ENCODE data around the gene NRL.

NRL gene

DNA sequence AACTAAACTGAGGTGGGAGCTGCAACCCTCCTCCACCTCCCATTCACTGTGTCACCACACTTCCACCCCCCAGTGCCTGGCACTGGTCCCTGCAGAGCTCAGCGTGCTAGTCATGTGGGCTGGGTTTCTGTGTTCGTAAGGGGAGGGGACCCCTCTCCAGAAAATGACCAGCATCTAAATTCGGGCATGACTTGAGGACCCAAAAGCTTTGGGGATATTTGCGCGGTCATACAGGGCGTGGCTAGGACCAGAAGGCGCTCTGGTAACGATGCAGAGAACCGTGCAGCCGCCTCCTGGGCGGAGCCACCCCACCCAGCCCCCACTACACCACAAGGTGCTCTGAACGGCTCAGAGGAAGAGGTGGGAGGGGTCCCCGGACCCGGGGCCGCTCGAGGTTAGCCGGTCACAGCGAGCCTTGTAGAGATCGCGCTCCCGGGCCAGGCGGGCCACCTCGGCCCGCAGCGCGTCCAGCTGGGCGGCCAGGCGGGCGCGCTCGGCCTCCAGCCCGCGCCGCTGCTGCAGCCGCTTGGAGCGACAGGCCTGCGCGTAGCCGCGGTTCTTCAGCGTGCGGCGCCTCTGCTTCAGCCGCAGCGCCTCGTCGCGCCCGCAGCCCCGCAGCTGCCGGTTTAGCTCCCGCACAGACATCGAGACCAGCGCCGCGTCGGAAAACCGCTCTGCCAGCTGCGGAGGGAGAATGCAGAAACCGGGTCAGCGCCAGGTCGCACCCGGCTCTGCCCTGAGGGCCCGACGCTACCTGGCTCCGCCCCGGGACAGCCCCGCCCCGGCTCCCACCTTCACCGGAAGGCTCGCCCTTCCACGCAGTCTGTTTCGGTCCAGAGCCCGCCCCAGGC, 33.6 kb downstream of the NRL start:
- Histone ChIP-seq H3K9ac (ENCODE audit: low read depth, low read length) (peak overlapping the region; percentile 79), H3K9me3 (ENCODE audit: control insufficient read depth, insufficient read depth, low read length) (no peaks in the 10 kb centered on the region), H3K4me1 (ENCODE audit: insufficient read depth, low read length) (peaks cover 19% of the 10 kb centered on the region), H3K36me3 (ENCODE audit: insufficient read depth, low read length) (no peaks in the 10 kb centered on the region)

- no peaks in the 10 kb centered on the region for H3K36me3 ChIP-seq (ENCODE audit: insufficient read depth, low read length)
- H3K9me3 ChIP-seq (ENCODE audit: control insufficient read depth, insufficient read depth, low read length): no peaks in the 10 kb centered on the region
- peaks cover 19% of the 10 kb centered on the region for H3K4me1 ChIP-seq (ENCODE audit: insufficient read depth, low read length)
- no peak overlapping the region for H3K9ac ChIP-seq (ENCODE audit: low read depth, low read length)
Observed at GRCh38 chr14:24080142-24080530, 34.6 kb downstream of the NRL start.

DNA sequence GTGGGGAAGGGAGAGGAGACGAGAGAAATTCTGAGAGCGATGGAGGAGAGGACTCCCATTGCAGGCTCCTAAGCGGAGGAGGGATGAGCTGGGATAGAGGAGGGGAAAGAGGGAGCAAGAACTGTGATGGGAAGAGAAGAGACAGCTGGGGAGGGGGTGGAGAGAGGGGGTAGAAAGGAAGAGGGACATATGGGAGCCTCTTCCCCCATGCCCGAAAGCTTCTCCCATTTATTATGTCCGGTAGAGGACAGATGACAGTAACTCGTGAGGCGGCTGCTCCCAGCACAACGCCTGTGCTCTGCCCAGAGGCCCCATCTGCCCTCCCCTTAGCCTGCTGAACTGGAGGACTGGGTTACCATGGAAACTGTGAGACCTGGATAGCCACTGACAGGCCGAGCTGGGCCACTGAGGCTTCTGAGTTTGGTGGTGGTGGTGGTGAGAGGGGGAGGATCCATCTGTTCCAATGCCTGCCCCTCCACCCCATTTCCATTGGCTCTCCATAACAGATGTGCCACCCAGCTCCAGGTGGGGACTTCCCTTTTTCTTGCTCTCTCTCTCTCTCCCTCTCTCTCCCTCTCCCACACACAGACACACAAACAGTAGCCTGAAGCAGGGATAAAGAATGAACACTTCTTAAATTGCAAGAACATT, 35.1 kb downstream of the NRL start:
- peaks cover 19% of the 10 kb centered on the region for H3K4me1 ChIP-seq (ENCODE audit: insufficient read depth, low read length)
- H3K9me3 ChIP-seq (ENCODE audit: control insufficient read depth, insufficient read depth, low read length): no peaks in the 10 kb centered on the region
- H3K9ac ChIP-seq (ENCODE audit: low read depth, low read length): no peak overlapping the region
- H3K36me3 ChIP-seq (ENCODE audit: insufficient read depth, low read length): no peaks in the 10 kb centered on the region

GRCh38 chr14:24078146-24078545, 36.6 kb downstream of the NRL start:
- Histone ChIP-seq H3K9ac (ENCODE audit: low read depth, low read length) (no peak overlapping the region), H3K4me1 (ENCODE audit: insufficient read depth, low read length) (peaks cover 19% of the 10 kb centered on the region)

DNA sequence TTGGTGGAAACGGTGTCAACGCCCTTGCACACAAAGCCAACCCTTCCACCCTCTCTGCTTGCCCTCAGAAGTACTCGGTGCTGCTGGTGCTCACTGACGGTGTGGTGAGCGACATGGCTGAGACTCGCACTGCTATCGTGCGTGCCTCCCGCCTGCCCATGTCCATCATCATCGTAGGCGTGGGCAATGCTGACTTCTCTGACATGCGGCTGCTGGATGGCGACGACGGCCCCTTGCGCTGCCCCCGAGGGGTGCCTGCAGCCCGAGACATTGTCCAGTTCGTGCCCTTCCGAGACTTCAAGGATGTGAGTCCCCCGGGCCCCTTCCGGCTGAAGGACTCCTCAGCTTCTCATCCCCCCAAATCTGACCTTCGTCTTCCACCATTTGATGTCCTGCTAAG, 37.7 kb downstream of the NRL start:
- Histone ChIP-seq H3K9me3 (ENCODE audit: control insufficient read depth, insufficient read depth, low read length) (no peaks in the 10 kb centered on the region), H3K9ac (ENCODE audit: low read depth, low read length) (no peak overlapping the region), H3K36me3 (ENCODE audit: insufficient read depth, low read length) (no peaks in the 10 kb centered on the region), H3K4me1 (ENCODE audit: insufficient read depth, low read length) (peaks cover 17% of the 10 kb centered on the region)

More at GRCh38 chr14:24078146-24078545, 36.6 kb downstream of the NRL start:
- Histone ChIP-seq H3K9me3 (ENCODE audit: control insufficient read depth, insufficient read depth, low read length) (no peaks in the 10 kb centered on the region), H3K36me3 (ENCODE audit: insufficient read depth, low read length) (no peaks in the 10 kb centered on the region)

- Histone ChIP-seq H3K9ac (ENCODE audit: low read depth, low read length) (no peak overlapping the region), H3K36me3 (ENCODE audit: insufficient read depth, low read length) (no peaks in the 10 kb centered on the region), H3K9me3 (ENCODE audit: control insufficient read depth, insufficient read depth, low read length) (no peaks in the 10 kb centered on the region), H3K4me1 (ENCODE audit: insufficient read depth, low read length) (peaks cover 16% of the 10 kb centered on the region)
Observed at GRCh38 chr14:24076302-24076601, 38.5 kb downstream of the NRL start.

DNA sequence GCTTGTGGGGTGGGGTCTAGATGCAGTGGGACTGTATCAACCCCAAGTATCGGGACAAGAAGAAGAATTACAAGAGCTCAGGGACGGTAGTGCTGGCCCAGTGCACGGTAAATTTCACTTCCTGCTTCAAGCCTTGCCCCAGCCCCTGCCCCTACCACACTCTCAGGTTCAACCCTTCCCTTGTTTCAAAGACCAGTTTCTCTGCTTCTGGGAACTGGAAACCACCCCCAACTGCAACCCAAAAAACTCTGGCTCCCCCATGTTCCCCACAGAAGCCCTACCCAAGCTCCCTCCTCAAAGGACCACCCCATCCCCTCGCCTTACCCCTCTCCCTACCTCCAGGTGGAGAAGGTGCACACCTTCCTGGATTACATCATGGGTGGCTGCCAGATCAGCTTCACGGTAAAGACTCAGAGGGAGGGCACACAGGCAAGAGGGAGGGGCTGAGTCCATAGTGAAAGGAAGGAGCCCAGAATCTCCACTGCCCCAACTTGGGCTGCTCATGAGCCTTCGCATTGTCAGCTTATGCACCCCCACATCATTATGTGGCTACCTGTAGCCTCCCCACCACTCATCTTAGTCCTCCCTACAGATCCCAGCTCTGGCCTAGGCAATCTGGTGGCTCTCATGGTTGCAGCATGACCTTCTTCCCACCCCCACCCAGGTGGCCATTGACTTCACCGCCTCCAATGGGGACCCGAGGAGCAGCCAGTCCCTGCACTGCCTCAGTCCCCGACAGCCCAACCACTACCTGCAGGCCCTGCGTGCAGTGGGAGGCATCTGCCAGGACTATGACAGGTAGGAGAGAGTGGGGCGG, 39.1 kb downstream of the NRL start:
- no peak overlapping the region for H3K9ac ChIP-seq (ENCODE audit: low read depth, low read length)
- peaks cover 14% of the 10 kb centered on the region for H3K4me1 ChIP-seq (ENCODE audit: insufficient read depth, low read length)
- no peaks in the 10 kb centered on the region for H3K36me3 ChIP-seq (ENCODE audit: insufficient read depth, low read length)
- H3K9me3 ChIP-seq (ENCODE audit: control insufficient read depth, insufficient read depth, low read length): no peaks in the 10 kb centered on the region

GRCh38 chr14:24074625-24075484, 39.9 kb downstream of the NRL start:
- Histone ChIP-seq H3K9me3 (ENCODE audit: control insufficient read depth, insufficient read depth, low read length) (no peaks in the 10 kb centered on the region), H3K9ac (ENCODE audit: low read depth, low read length) (no peak overlapping the region), H3K4me1 (ENCODE audit: insufficient read depth, low read length) (peaks cover 6% of the 10 kb centered on the region), H3K36me3 (ENCODE audit: insufficient read depth, low read length) (no peaks in the 10 kb centered on the region)

DNA sequence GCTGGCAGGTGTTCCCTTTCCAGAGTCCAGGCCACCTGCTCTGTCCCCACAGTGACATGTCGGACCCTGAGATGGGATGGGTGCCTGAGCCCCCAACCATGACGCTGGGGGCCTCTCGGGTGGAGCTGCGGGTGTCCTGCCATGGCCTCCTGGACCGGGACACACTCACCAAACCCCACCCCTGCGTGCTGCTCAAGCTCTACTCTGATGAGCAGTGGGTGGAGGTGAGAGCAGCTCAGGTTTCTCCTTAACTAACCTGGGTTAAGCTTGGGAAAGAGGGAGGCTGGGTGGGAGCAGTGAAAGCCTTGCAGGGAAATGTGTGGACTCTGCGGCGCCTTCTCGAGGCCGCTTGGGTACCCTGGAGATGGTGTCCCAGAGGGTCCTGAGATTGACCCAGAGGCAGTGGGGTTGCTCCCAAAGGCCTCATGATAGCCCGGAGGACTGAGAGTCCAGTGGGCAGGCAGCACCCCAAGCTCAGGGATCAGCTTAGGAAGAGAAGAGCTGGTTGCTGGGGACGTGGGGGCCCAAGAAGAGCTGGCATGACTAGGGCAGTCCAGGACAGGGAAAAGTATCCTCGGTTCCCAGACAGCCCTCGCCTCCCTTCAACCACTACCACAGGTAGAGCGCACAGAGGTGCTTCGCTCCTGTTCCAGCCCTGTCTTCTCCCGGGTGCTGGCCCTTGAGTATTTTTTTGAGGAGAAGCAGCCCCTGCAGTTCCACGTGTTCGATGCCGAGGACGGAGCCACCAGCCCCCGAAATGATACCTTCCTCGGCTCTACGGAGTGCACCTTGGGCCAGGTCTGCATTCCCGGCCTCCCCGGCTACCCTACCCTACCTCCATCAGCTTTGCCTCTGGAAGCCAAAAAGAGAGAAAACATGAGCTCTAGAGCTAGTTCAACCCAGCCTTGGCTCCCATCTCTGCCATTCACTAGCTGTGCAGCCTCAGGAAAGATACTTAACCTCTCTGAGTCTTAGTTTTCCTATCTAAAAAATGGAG, 41.6 kb downstream of the NRL start:
- Histone ChIP-seq H3K36me3 (ENCODE audit: insufficient read depth, low read length) (no peaks in the 10 kb centered on the region), H3K9me3 (ENCODE audit: control insufficient read depth, insufficient read depth, low read length) (no peaks in the 10 kb centered on the region), H3K9ac (ENCODE audit: low read depth, low read length) (no peak overlapping the region), H3K4me1 (ENCODE audit: insufficient read depth, low read length) (no peaks in the 10 kb centered on the region)

DNA sequence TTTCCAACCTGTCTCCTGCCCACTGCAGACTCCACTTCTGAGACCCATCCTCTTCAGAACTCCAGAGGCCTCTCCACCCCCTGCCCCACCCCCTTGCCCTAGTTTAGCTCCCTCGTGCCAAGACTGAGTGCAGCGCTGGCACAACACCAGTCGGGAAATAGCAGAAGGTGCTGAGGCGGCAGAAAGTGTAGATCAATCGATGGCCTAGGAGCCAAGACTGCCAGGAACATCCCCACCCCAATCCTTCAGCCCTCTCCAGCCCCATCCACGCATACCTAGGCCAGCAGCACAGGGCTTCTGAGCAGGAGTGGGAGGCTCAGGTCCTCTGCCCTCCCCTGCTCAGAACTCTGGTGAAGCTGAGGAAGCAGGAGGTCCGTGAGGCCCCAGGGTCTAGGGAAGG, 42.3 kb downstream of the NRL start:
- Histone ChIP-seq H3K9me3 (ENCODE audit: control insufficient read depth, insufficient read depth, low read length) (no peaks in the 10 kb centered on the region), H3K9ac (ENCODE audit: low read depth, low read length) (no peak overlapping the region), H3K36me3 (ENCODE audit: insufficient read depth, low read length) (no peaks in the 10 kb centered on the region), H3K4me1 (ENCODE audit: insufficient read depth, low read length) (no peaks in the 10 kb centered on the region)

GRCh38 chr14:24071836-24072430, 42.8 kb downstream of the NRL start:
- H3K9ac ChIP-seq (ENCODE audit: low read depth, low read length): no peak overlapping the region
- no peaks in the 10 kb centered on the region for H3K9me3 ChIP-seq (ENCODE audit: control insufficient read depth, insufficient read depth, low read length)
- no peaks in the 10 kb centered on the region for H3K4me1 ChIP-seq (ENCODE audit: insufficient read depth, low read length)
- H3K36me3 ChIP-seq (ENCODE audit: insufficient read depth, low read length): no peaks in the 10 kb centered on the region

GRCh38 chr14:24071144-24071697, 43.5 kb downstream of the NRL start, which contains the start of gene CPNE6:
TSS of gene CPNE6 (plus strand) at chr14:24071562. CDS start at chr14:24072937, 1,375 bp downstream.
- Histone ChIP-seq H3K36me3 (ENCODE audit: insufficient read depth, low read length) (no peaks in the 10 kb centered on the region), H3K9ac (ENCODE audit: low read depth, low read length) (no peak within 1 kb of the TSS), H3K9me3 (ENCODE audit: control insufficient read depth, insufficient read depth, low read length) (no peaks in the 10 kb centered on the region), H3K4me1 (ENCODE audit: insufficient read depth, low read length) (no peaks in the 10 kb centered on the region)

Measured in ES-I3 (cell line).